Measurements from ENCODE around the gene ATAD1.
A peak's percentile ranks its signal among the peaks of the same experiment; 100 is the strongest.
"Not testable (repeated sequence)": the region's sequence is repeated elsewhere in the genome, so short reads cannot be mapped to it uniquely, and the experiment has no call there.

Gene ATAD1

GRCh38 chr10:87816163-87816897 is 1.7 kb downstream of the ATAD1 start:
- no peak overlapping the region for H2AFZ ChIP-seq (ENCODE audit: low read depth)
- no peak overlapping the region for H3K4me3 ChIP-seq (IDR thresholded peaks at IDR 0.05; ENCODE audit: insufficient read depth, low read depth, low read length)
- peaks cover 66% of the 10 kb centered on the region for H3K79me2 ChIP-seq (ENCODE audit: insufficient read depth, low read depth)
- peak overlapping the region; percentile 87; the same call in 1 of the 2 replicates for H3K9ac ChIP-seq
- no peaks in the 10 kb centered on the region for H3K36me3 ChIP-seq (ENCODE audit: insufficient read depth)
- no peaks in the 10 kb centered on the region for H3K27me3 ChIP-seq (ENCODE audit: insufficient read depth, low read depth)
- H3K27ac ChIP-seq = peak overlapping the region; percentile 85; the same call in 1 of the 2 replicates
- H3K4me1 ChIP-seq (ENCODE audit: low read depth, poor library complexity, severe bottlenecking) = peaks cover 36% of the 10 kb centered on the region
- H4K20me1 ChIP-seq (ENCODE audit: insufficient read depth) = peaks cover 6% of the 10 kb centered on the region; the same call in 1 of the 2 replicates
- TF ChIP-seq, protein P1, sequence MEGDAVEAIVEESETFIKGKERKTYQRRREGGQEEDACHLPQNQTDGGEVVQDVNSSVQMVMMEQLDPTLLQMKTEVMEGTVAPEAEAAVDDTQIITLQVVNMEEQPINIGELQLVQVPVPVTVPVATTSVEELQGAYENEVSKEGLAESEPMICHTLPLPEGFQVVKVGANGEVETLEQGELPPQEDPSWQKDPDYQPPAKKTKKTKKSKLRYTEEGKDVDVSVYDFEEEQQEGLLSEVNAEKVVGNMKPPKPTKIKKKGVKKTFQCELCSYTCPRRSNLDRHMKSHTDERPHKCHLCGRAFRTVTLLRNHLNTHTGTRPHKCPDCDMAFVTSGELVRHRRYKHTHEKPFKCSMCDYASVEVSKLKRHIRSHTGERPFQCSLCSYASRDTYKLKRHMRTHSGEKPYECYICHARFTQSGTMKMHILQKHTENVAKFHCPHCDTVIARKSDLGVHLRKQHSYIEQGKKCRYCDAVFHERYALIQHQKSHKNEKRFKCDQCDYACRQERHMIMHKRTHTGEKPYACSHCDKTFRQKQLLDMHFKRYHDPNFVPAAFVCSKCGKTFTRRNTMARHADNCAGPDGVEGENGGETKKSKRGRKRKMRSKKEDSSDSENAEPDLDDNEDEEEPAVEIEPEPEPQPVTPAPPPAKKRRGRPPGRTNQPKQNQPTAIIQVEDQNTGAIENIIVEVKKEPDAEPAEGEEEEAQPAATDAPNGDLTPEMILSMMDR (conservative IDR thresholded peaks at IDR 0.05; ENCODE audit: low read depth, low read length) = no peak
- H3K4me2 ChIP-seq = peak overlapping the region; percentile 89

DNA sequence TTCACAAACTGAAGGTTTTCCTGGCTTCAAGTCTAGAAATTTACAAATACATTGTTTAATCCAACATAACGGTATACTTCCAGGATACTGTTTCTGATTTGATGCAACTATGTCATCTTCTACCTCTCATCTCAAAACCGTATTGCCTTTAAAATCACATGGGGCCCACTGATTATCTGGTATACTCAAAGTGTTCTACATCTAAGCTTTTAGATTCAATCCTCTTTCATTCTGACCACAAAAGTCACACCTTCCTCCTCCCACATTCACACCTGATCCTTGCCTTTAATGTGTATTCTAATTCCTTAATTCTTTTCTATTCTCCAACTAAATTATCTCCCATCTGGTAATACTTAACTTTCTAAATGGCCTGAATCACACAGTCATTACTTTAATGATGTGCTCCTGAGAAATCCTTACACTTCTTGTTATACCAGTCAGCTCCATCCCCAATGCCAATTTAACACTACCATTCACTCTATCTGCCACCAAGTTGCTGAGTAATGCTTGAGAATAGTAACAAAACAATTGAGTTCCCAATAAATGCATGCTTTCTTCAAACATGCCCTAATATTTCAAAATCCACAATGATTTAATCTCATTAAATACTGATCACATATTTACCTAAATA is 13.0 kb downstream of the ATAD1 start:
- H3K27me3 ChIP-seq (ENCODE audit: insufficient read depth, low read depth) = no peaks in the 10 kb centered on the region
- TF ChIP-seq, protein P1 (conservative IDR thresholded peaks at IDR 0.05; ENCODE audit: low read depth, low read length) = no peak
- H4K20me1 ChIP-seq (ENCODE audit: insufficient read depth) = 0 out of 2 replicates have a peak, but pooled peaks cover 7% of the 10 kb centered on the region
- peaks cover 29% of the 10 kb centered on the region; the same call in 1 of the 2 replicates for H3K79me2 ChIP-seq (ENCODE audit: insufficient read depth, low read depth)
- peaks cover 4% of the 10 kb centered on the region for H3K4me1 ChIP-seq (ENCODE audit: low read depth, poor library complexity, severe bottlenecking)
- no peak overlapping the region for H3K4me3 ChIP-seq (IDR thresholded peaks at IDR 0.05; ENCODE audit: insufficient read depth, low read depth, low read length)
- H3K27ac ChIP-seq = no peak overlapping the region
- H3K4me2 ChIP-seq = no peak overlapping the region
- H3K36me3 ChIP-seq (ENCODE audit: insufficient read depth) = 0 out of 2 replicates have a peak, but pooled peaks cover 7% of the 10 kb centered on the region
- no peak overlapping the region for H2AFZ ChIP-seq (ENCODE audit: low read depth)
- H3K9ac ChIP-seq = no peak overlapping the region

DNA sequence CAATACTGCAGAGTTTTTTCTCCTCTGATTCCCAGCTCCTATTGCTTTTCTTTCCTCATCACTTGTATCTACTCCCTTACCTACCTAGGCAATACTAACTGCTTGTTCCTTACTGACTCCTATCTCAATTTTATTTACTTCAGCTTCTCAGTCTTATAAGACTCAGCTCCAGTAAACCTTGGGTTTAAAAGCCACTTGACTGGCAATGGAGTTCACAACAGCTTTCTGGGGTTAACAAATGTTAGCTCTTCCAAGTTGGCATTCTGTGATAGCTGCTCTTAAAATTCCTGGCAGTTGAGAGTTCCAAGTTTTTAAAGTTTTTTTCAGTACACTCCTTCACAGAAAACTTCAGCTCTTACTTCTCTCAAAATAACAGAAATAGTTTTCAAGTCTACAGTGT is 14.2 kb downstream of the ATAD1 start:
- no peaks in the 10 kb centered on the region for H3K27me3 ChIP-seq (ENCODE audit: insufficient read depth, low read depth)
- H3K4me1 ChIP-seq (ENCODE audit: low read depth, poor library complexity, severe bottlenecking) = peaks cover 4% of the 10 kb centered on the region
- H4K20me1 ChIP-seq (ENCODE audit: insufficient read depth) = 0 out of 2 replicates have a peak, but pooled peaks cover 7% of the 10 kb centered on the region
- H2AFZ ChIP-seq (ENCODE audit: low read depth) = no peak overlapping the region
- no peak overlapping the region for H3K27ac ChIP-seq
- H3K4me3 ChIP-seq (IDR thresholded peaks at IDR 0.05; ENCODE audit: insufficient read depth, low read depth, low read length) = no peak overlapping the region
- no peak overlapping the region for H3K4me2 ChIP-seq
- 0 out of 2 replicates have a peak, but pooled peaks cover 7% of the 10 kb centered on the region for H3K36me3 ChIP-seq (ENCODE audit: insufficient read depth)
- TF ChIP-seq, protein P1 (conservative IDR thresholded peaks at IDR 0.05; ENCODE audit: low read depth, low read length) = no peak
- H3K9ac ChIP-seq = no peak overlapping the region
- peaks cover 31% of the 10 kb centered on the region; the same call in 1 of the 2 replicates for H3K79me2 ChIP-seq (ENCODE audit: insufficient read depth, low read depth)

- H4K20me1 ChIP-seq (ENCODE audit: insufficient read depth) = 0 out of 2 replicates have a peak, but pooled peaks cover 7% of the 10 kb centered on the region
- peaks cover 26% of the 10 kb centered on the region; the same call in 1 of the 2 replicates for H3K79me2 ChIP-seq (ENCODE audit: insufficient read depth, low read depth)
- H3K36me3 ChIP-seq (ENCODE audit: insufficient read depth) = 0 out of 2 replicates have a peak, but pooled peaks cover 6% of the 10 kb centered on the region
- H3K4me2 ChIP-seq = no peak overlapping the region
- no peak overlapping the region for H2AFZ ChIP-seq (ENCODE audit: low read depth)
- H3K27me3 ChIP-seq (ENCODE audit: insufficient read depth, low read depth) = no peaks in the 10 kb centered on the region
- H3K27ac ChIP-seq = no peak overlapping the region
- H3K9ac ChIP-seq = no peak overlapping the region
- H3K4me3 ChIP-seq (IDR thresholded peaks at IDR 0.05; ENCODE audit: insufficient read depth, low read depth, low read length) = no peak overlapping the region
- peaks cover 4% of the 10 kb centered on the region for H3K4me1 ChIP-seq (ENCODE audit: low read depth, poor library complexity, severe bottlenecking)
- TF ChIP-seq, protein P1 (conservative IDR thresholded peaks at IDR 0.05; ENCODE audit: low read depth, low read length) = no peak
Observed at GRCh38 chr10:87803328-87803727, 14.7 kb downstream of the ATAD1 start.

GRCh38 chr10:87801813-87802435 is 16.1 kb downstream of the ATAD1 start:
- peaks cover 12% of the 10 kb centered on the region; the same call in 1 of the 2 replicates for H3K79me2 ChIP-seq (ENCODE audit: insufficient read depth, low read depth)
- H3K4me1 ChIP-seq (ENCODE audit: low read depth, poor library complexity, severe bottlenecking); H3K36me3 ChIP-seq (ENCODE audit: insufficient read depth); H3K4me3 ChIP-seq (IDR thresholded peaks at IDR 0.05; ENCODE audit: insufficient read depth, low read depth, low read length); H3K4me2 ChIP-seq; H3K27ac ChIP-seq; H2AFZ ChIP-seq (ENCODE audit: low read depth); H3K27me3 ChIP-seq (ENCODE audit: insufficient read depth, low read depth); H3K9ac ChIP-seq; H4K20me1 ChIP-seq (ENCODE audit: insufficient read depth): not testable (repeated sequence)
